ENCODE measurements around the gene ZFP30. TPM values are rescaled to one million over a fixed set of nuclear protein-coding genes. Genes with fewer than 3 reads are reported as not detected.

Gene ZFP30
- total RNA-seq, result 10 to 100 TPM in 2 of 3 donors, 1 to 10 TPM in 1; 4.8 to 18.1 (median 11.1) TPM

GRCh38 chr19:37655301-37655688, at the start of gene ZFP30:
TSS of gene ZFP30 (minus strand) at chr19:37655465. CDS start at chr19:37647822, 7,643 bp downstream.
- Histone ChIP-seq H3K9me3 (peaks cover 0 to 7% of the 10 kb centered on the region in 2 donors), H3K27me3 (no peaks in the 10 kb centered on the region), H3K36me3 (no peaks in the 10 kb centered on the region), H3K27ac (peak within 1 kb of the TSS; percentile 92 to 96), H3K4me1 (no peaks in the 10 kb centered on the region), H3K4me3 (peak within 1 kb of the TSS; percentile 56 to 90 (median 77))
- intact Hi-C loops (cut with DNase I; ENCODE audit: low total_unique reads), result no loop called here
- TF ChIP-seq POLR2A (IDR thresholded peaks at IDR 0.05) (peak; percentile 38), CTCF (IDR thresholded peaks at IDR 0.05) (no peak), POLR2AphosphoS5 (IDR thresholded peaks at IDR 0.05) (peak in 1 of 3 donors; percentile 3)
- DNase-seq (ENCODE audit: low spot score in 2 of 2), result peak; percentile 62 to 86

DNA sequence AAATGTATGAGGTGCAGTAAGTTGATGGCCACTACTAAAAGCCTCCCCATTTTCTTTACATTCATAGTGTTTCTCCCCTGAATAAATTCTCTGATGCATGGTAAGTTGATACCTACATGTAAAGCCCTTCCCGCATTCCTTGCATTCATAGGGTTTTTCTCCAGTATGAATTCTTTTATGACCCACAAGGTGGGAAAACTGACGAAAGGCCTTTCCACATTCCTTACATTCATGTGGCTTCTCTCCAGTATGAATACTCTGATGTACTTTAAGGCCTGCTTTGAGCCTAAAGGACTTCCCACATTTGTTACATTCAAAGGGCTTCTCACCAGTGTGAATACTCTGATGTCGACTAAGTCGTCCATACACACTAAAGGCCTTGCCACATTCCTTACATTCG, 43.8 kb upstream of the ZFP30 start:
- Histone ChIP-seq H3K27me3 (no peaks in the 10 kb centered on the region), H3K36me3 (peaks cover 9% of the 10 kb centered on the region), H3K9me3 (peaks cover 20 to 32% of the 10 kb centered on the region in 2 donors), H3K4me1 (no peaks in the 10 kb centered on the region), H3K4me3 (no peak overlapping the region), H3K27ac (no peak overlapping the region)
- no peak for DNase-seq (ENCODE audit: low spot score in 2 of 2)
- intact Hi-C loops (cut with DNase I; ENCODE audit: low total_unique reads), result no loop called here
- TF ChIP-seq POLR2A (IDR thresholded peaks at IDR 0.05) (no peak), POLR2AphosphoS5 (IDR thresholded peaks at IDR 0.05) (no peak), CTCF (IDR thresholded peaks at IDR 0.05) (no peak)

- Histone ChIP-seq H3K36me3 (peaks cover 9% of the 10 kb centered on the region), H3K27me3 (no peaks in the 10 kb centered on the region), H3K27ac (no peak overlapping the region), H3K9me3 (peaks cover 20 to 32% of the 10 kb centered on the region in 2 donors), H3K4me3 (no peak overlapping the region), H3K4me1 (no peaks in the 10 kb centered on the region)
- intact Hi-C loops (cut with DNase I; ENCODE audit: low total_unique reads), result no loop called here
- no peak for TF ChIP-seq POLR2AphosphoS5 (IDR thresholded peaks at IDR 0.05)
- TF ChIP-seq CTCF (IDR thresholded peaks at IDR 0.05), result no peak
- TF ChIP-seq POLR2A (IDR thresholded peaks at IDR 0.05), result no peak
- no peak for DNase-seq (ENCODE audit: low spot score in 2 of 2)
Observed at GRCh38 chr19:37698216-37698615, 43.0 kb upstream of the ZFP30 start.

- intact Hi-C loops (cut with DNase I; ENCODE audit: low total_unique reads), result no loop called here
- no peaks in the 10 kb centered on the region for H3K27me3 ChIP-seq
- DNase-seq (ENCODE audit: low spot score in 2 of 2), result no peak
- peaks cover 9% of the 10 kb centered on the region for H3K36me3 ChIP-seq
- no peak overlapping the region for H3K27ac ChIP-seq
- no peak for TF ChIP-seq CTCF (IDR thresholded peaks at IDR 0.05)
- TF ChIP-seq POLR2AphosphoS5 (IDR thresholded peaks at IDR 0.05), result no peak
- no peak for TF ChIP-seq POLR2A (IDR thresholded peaks at IDR 0.05)
- H3K4me3 ChIP-seq, result no peak overlapping the region
- H3K9me3 ChIP-seq, result peaks cover 17 to 26% of the 10 kb centered on the region in 2 donors
- H3K4me1 ChIP-seq, result no peaks in the 10 kb centered on the region
Observed at GRCh38 chr19:37695144-37695899, 40.1 kb upstream of the ZFP30 start.

- intact Hi-C loops (cut with DNase I; ENCODE audit: low total_unique reads), result no loop called here
- no peak overlapping the region for H3K27ac ChIP-seq
- no peaks in the 10 kb centered on the region for H3K4me1 ChIP-seq
- peaks cover 15 to 19% of the 10 kb centered on the region in 2 donors for H3K9me3 ChIP-seq
- TF ChIP-seq CTCF (IDR thresholded peaks at IDR 0.05) (no peak), POLR2AphosphoS5 (IDR thresholded peaks at IDR 0.05) (no peak), POLR2A (IDR thresholded peaks at IDR 0.05) (no peak)
- no peaks in the 10 kb centered on the region for H3K36me3 ChIP-seq
- peak overlapping the region in 1 of 3 donors; percentile 89 for H3K4me3 ChIP-seq
- no peaks in the 10 kb centered on the region for H3K27me3 ChIP-seq
- DNase-seq (ENCODE audit: low spot score in 2 of 2), result no peak
Observed at GRCh38 chr19:37692956-37693620, 37.8 kb upstream of the ZFP30 start.

Data from breast epithelium (tissue), 4 donors.